ENCODE measurements around the gene VPS26C. TPM values are rescaled to one million over a fixed set of nuclear protein-coding genes. Genes with fewer than 3 reads are reported as not detected.

Gene VPS26C
- polyA plus RNA-seq, 2 of the 4 experiments (the other 2 are of a cell fraction), result 24.2 to 29.5 TPM

- H3K4me3 ChIP-seq, result no peak overlapping the region
- H3K27ac ChIP-seq, result no peak overlapping the region
- no peak for ATAC-seq
- no peaks in the 10 kb centered on the region for H3K9me3 ChIP-seq
- H3K4me2 ChIP-seq, result no peak overlapping the region
- 92% methylated on average over 17 of the region's 19 CpGs for WGBS (ENCODE audit: missing lambda C conversion rate)
- CTCF ChIA-PET, result no interaction called here
- POLR2A ChIA-PET, result no interaction called here
- no peak for DNase-seq (ENCODE audit: low read depth in 1 of 2, low spot score in 1 of 2)
- no peak for TF ChIP-seq SMC3 (IDR thresholded peaks at IDR 0.05)
- no peak for TF ChIP-seq CBX2 (IDR thresholded peaks at IDR 0.05; ENCODE audit: borderline replicate concordance, low read depth)
- TF ChIP-seq KDM1A (IDR thresholded peaks at IDR 0.05; ENCODE audit: low read depth), result no peak
- TF ChIP-seq MYC (IDR thresholded peaks at IDR 0.05; ENCODE audit: borderline replicate concordance, low read length), result no peak
- TF ChIP-seq POLR2AphosphoS2 (conservative IDR thresholded peaks at IDR 0.05; ENCODE audit: low read length), result no peak
- no peak for TF ChIP-seq HDAC2 (IDR thresholded peaks at IDR 0.05)
- FAIRE-seq, result no peak
- H3K4me1 ChIP-seq, result no peaks in the 10 kb centered on the region
Observed at GRCh38 chr21:37232274-37233018, 34.7 kb downstream of the VPS26C start.

GRCh38 chr21:37231671-37232070, 35.5 kb downstream of the VPS26C start:
- no peaks in the 10 kb centered on the region for H3K4me1 ChIP-seq
- H3K27ac ChIP-seq, result no peak overlapping the region
- H3K4me2 ChIP-seq, result no peak overlapping the region
- H3K9me3 ChIP-seq, result no peaks in the 10 kb centered on the region
- FAIRE-seq (no peak), DNase-seq (ENCODE audit: low read depth in 1 of 2, low spot score in 1 of 2) (no peak), ATAC-seq (no peak)
- no peak overlapping the region for H3K4me3 ChIP-seq
- ChIA-PET POLR2A (no interaction called here), CTCF (no interaction called here)
- 90% methylated on average over 13 of the region's 16 CpGs for WGBS (ENCODE audit: missing lambda C conversion rate)
- no peak for TF ChIP-seq CHD2 (IDR thresholded peaks at IDR 0.05; ENCODE audit: low read length, partially characterized antibody)
- no peak for TF ChIP-seq RAD21 (conservative IDR thresholded peaks at IDR 0.05 in 1 of 2, IDR thresholded peaks at IDR 0.05 in 1 of 2)
- TF ChIP-seq HOXB13 (CRISPR knock-in tag; IDR thresholded peaks at IDR 0.05; ENCODE audit: low read depth), result no peak
- no peak for TF ChIP-seq ZSCAN20 (CRISPR knock-in tag; IDR thresholded peaks at IDR 0.05)
- TF ChIP-seq FOSB (CRISPR knock-in tag; IDR thresholded peaks at IDR 0.05), result no peak
- TF ChIP-seq HOXB5 (CRISPR knock-in tag; IDR thresholded peaks at IDR 0.05), result no peak
- no peak for TF ChIP-seq MAFK (IDR thresholded peaks at IDR 0.05; ENCODE audit: partially characterized antibody)
- TF ChIP-seq RFX5 (IDR thresholded peaks at IDR 0.05), result no peak
- no peak for TF ChIP-seq HMGXB4 (CRISPR knock-in tag; IDR thresholded peaks at IDR 0.05; ENCODE audit: borderline replicate concordance)
- no peak for TF ChIP-seq SMC3 (IDR thresholded peaks at IDR 0.05)
- TF ChIP-seq RARB (CRISPR knock-in tag; IDR thresholded peaks at IDR 0.05), result no peak
- no peak for TF ChIP-seq JUNB (IDR thresholded peaks at IDR 0.05)
- TF ChIP-seq KDM1A (IDR thresholded peaks at IDR 0.05; ENCODE audit: low read depth), result no peak
- TF ChIP-seq HEYL (CRISPR knock-in tag; IDR thresholded peaks at IDR 0.05), result no peak
- no peak for TF ChIP-seq CEBPB (IDR thresholded peaks at IDR 0.05)
- TF ChIP-seq ESRRA (IDR thresholded peaks at IDR 0.05; ENCODE audit: borderline replicate concordance, low read length), result no peak
- no peak for TF ChIP-seq GATA3 (IDR thresholded peaks at IDR 0.05; ENCODE audit: borderline replicate concordance)
- TF ChIP-seq PBX3 (IDR thresholded peaks at IDR 0.05), result no peak

GRCh38 chr21:37231249-37231645, 35.9 kb downstream of the VPS26C start:
- H3K4me3 ChIP-seq, result no peak overlapping the region
- no peak overlapping the region for H3K27ac ChIP-seq
- no peak for DNase-seq (ENCODE audit: low read depth in 1 of 2, low spot score in 1 of 2)
- no peak overlapping the region for H3K4me2 ChIP-seq
- H3K9me3 ChIP-seq, result no peaks in the 10 kb centered on the region
- H3K4me1 ChIP-seq, result no peaks in the 10 kb centered on the region
- ChIA-PET POLR2A (no interaction called here), CTCF (interaction anchor here (0.6 kb wide), 1 partner anchor 1402 kb away, joined by 3 read pairs; no protein-coding TSS in a partner anchor)
- 91% methylated on average over 12 of the region's 12 CpGs for WGBS (ENCODE audit: missing lambda C conversion rate)
- peak; percentile 95 for TF ChIP-seq MAFK (IDR thresholded peaks at IDR 0.05; ENCODE audit: partially characterized antibody)
- no peak for TF ChIP-seq REST (IDR thresholded peaks at IDR 0.05)
- no peak; a peak in 1 of 6 replicates for ATAC-seq
- no peak for FAIRE-seq
